ENCODE results near the gene ARHGAP22.
A peak's percentile ranks its signal among the peaks of the same experiment; 100 is the strongest.

The ARHGAP22 gene

DNA sequence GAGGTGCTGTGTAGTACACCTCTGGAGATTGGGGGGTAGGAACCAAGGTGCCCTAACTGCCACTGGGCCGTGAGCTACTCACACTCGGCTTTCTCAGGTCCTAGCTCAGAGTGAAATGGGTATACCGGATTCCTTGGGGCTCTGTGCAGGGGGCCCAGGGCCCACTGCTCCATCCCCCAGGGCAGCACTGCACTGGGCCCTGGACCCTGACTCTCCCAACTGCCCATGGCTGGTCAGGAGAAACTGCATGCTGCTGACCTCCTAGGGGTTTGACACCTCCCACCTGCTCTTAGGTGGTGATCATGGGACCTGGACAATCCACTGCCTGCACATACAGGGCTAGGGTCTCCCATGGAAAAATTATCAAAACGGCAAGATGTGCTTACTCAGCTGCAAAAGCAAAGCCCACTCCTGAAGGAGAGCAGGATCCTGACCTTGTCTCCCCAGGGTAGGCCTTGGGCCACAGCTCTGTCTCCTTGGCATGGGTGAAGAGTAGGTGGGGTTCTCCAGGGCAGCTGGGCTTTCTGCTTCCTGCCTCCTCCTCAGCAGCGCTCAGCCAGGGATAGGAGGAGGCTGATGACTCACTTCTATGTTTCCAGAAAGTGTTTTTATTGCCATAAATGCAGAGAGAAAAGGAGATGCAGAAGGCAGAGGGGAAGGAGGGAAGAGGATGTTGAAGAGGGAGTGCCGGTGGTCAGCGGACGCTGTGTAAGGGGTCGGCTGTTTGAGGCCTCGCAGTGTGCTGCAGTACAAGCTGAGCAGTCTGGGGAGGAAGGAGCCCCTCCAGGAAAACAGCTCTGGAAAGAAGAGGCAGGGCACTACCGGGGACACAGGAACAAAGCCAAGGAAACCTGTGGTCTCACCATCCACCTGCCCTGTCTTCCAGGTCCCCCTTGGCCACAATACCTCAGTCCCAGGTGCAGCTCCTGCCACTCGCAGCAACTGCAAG lies 107.8 kb downstream of the ARHGAP22 start:
- Mint-ChIP-seq H3K9me3 (no peaks in the 10 kb centered on the region), H3K36me3 (ENCODE audit: low read depth) (no peaks in the 10 kb centered on the region), H3K4me3 (no peak overlapping the region), H3K27ac (no peak overlapping the region), H3K4me1 (ENCODE audit: low read depth) (peaks cover 10% of the 10 kb centered on the region), H3K27me3 (ENCODE audit: low read depth) (peaks cover 9% of the 10 kb centered on the region)

DNA sequence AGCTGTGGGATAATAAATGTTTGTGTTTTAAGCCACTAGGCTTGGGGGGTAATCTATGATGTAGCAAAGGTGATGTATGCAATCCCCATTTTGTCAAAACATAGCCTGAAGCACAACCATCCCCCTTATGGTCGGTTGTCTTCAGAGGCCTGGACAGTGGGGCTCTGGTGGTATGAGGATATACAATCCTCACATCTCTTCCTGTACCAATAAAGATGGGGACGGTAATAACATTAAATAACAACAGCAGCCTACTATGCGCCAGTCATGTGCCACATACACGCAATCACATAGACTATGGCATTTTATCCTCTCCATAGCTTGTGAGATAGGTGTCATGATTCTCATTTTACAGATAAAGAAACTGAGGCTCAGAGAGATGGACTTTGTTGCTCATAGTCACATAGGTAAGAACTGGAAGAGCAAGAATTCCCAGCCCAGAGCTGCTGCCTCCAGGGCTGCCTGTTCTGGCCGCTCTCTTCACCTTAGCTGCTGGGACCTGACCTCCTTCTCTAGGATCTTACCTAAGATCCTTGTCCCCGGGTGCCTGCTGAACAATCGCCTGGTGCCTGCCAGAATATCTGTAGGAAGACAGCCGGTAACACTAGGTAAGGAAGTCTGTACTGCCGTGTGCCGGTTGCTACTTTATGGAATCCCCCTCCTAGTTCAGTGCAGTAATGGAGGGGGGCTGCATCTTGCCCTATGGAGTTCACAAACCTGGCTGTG lies 108.6 kb downstream of the ARHGAP22 start:
- Mint-ChIP-seq H3K27ac (no peak overlapping the region), H3K4me3 (no peak overlapping the region), H3K27me3 (ENCODE audit: low read depth) (peaks cover 9% of the 10 kb centered on the region), H3K4me1 (ENCODE audit: low read depth) (peaks cover 10% of the 10 kb centered on the region), H3K36me3 (ENCODE audit: low read depth) (no peaks in the 10 kb centered on the region), H3K9me3 (no peaks in the 10 kb centered on the region)

DNA sequence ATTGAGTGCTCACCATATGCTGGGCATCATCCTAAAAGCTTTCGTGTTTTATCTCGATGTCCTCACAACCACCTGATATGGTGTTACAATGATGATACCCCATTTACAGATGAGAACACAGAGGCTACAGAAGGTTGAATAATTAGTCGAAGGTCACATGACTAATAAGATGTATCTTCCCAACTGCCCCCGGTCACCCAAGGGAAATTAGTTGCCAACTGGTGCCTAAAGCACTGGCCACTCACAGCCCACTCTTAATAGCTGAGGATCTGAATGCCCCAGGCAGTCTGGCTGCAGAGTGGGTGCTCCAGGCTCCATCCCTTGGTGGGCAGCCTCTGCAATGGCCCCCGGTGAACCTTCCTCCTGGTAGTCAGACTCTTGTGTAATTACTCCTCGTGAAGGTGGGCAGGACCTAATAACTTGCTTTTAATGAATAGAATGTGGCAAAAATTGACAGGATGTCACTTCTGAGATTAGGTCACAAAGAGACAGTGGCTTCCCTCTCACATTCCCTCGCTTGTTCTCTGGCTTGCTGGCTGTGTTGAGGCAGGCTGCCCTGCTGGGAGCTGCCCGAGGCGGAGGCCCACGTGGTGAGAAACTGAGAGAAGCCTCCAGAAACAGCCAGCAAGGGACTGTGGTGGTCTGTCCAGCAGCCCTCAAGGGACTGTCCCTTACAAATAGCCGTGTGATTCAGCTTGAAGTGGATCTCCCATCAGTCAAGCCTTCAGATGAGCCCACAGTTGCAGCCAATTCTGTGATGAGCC lies 109.4 kb downstream of the ARHGAP22 start:
- Mint-ChIP-seq H3K27ac (no peak overlapping the region), H3K27me3 (ENCODE audit: low read depth) (peaks cover 9% of the 10 kb centered on the region), H3K36me3 (ENCODE audit: low read depth) (no peaks in the 10 kb centered on the region), H3K9me3 (no peaks in the 10 kb centered on the region), H3K4me3 (no peak overlapping the region), H3K4me1 (ENCODE audit: low read depth) (peaks cover 10% of the 10 kb centered on the region)

DNA sequence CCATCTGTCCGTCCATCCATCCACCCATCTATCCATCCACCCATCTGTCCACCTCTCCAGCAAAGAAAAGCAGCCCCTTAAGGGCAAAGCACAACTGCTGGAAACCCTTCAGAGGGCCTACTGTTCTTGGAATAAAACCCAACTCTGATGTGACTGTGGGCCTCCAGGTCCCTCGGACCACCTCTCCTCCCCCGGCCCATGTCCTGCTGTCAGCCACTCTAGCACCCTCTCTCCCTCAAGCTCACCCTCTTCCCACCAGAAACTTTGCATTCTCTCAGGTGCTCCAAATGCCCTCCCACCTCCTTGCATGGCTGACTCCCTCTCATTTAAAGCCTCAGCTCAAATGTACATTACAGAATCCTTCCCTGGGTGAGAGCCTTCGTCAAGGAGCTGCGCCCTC lies 110.3 kb downstream of the ARHGAP22 start:
- peaks cover 9% of the 10 kb centered on the region for H3K27me3 Mint-ChIP-seq (ENCODE audit: low read depth)
- H3K4me1 Mint-ChIP-seq (ENCODE audit: low read depth) = peaks cover 10% of the 10 kb centered on the region
- H3K9me3 Mint-ChIP-seq = no peaks in the 10 kb centered on the region
- peak overlapping the region; percentile 53 for H3K27ac Mint-ChIP-seq
- H3K4me3 Mint-ChIP-seq = no peak overlapping the region
- no peaks in the 10 kb centered on the region for H3K36me3 Mint-ChIP-seq (ENCODE audit: low read depth)

DNA sequence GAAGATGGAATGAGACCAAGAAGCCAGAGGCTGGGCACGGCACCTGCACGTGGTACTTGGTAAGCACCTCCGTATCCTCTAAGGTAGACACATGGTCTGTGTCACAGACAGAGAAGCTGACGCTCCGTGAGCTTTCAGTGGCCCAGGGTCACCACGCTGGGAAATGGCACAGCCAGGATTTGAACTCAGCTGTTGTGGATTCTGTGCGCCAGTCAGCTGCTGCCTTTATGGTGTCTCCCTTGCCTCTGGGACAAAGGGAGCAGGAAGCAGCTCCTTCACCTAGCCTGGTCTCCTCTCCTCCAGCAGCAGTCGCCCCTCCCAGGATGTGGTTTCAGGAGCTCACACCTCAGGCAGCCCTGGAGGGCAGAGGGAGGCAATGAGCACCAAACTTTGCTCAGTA lies 110.8 kb downstream of the ARHGAP22 start:
- H3K27me3 Mint-ChIP-seq (ENCODE audit: low read depth) = peaks cover 9% of the 10 kb centered on the region
- peaks cover 10% of the 10 kb centered on the region for H3K4me1 Mint-ChIP-seq (ENCODE audit: low read depth)
- no peak overlapping the region for H3K27ac Mint-ChIP-seq
- H3K36me3 Mint-ChIP-seq (ENCODE audit: low read depth) = no peaks in the 10 kb centered on the region
- H3K9me3 Mint-ChIP-seq = no peaks in the 10 kb centered on the region
- H3K4me3 Mint-ChIP-seq = no peak overlapping the region

DNA sequence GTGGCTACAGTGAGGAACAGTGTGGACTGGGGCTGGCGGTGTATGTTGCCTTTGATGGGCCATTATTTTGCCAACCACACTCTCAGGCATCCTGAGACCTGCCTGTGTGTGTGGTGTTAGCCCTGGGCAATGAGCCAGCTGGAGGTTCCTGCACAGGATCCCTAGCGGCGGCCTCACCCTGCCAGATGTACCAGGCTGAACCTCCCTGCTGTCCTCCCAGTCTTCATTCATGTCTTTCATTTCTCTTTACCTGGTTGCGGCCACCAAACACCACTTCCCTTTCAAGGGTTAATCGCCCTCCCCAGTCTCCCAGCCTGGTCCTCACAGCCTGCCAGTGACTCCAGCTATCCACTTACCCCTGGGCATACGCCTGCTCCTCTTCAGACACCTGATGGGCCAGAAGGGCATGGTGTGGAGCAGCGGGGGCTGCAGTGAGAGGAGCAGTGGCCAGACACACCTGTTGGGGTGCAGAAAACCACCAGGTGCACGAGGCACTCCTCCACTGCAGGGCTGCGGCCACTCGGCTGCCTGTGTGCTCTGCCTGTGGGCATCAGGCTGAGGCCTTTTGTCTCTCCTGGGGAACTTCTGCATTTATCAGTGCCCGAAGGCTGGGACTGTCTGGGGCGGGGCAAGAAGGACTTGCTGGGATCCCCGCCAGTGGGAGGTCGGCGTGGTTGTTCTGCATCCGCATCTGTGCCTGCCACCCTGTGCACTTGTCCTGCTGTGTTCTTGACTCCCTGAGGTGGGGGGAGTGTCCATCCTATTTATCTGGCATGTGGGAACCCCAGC lies 111.6 kb downstream of the ARHGAP22 start:
- no peak overlapping the region for H3K27ac Mint-ChIP-seq
- no peak overlapping the region for H3K4me3 Mint-ChIP-seq
- H3K36me3 Mint-ChIP-seq (ENCODE audit: low read depth) = no peaks in the 10 kb centered on the region
- peaks cover 10% of the 10 kb centered on the region for H3K4me1 Mint-ChIP-seq (ENCODE audit: low read depth)
- H3K9me3 Mint-ChIP-seq = no peaks in the 10 kb centered on the region
- peaks cover 9% of the 10 kb centered on the region for H3K27me3 Mint-ChIP-seq (ENCODE audit: low read depth)

DNA sequence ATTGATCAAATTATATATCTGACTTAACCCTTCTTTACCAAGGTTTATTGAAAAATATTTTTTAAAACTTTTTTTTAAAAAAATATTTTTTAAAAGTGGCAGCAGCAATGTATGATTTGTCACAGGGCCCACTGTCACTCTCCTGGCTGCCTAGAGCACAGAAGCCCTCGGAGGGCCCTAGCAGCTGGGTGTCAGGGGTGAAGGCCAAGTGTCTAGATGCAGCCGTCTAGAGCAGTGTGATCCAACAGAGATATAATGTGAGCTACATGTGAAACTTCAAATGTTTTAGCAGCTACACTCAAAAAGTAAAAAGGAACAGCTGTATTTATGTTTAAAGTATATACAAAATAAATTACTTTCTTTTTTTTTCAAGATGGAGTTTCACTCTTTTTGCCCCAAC lies 112.7 kb downstream of the ARHGAP22 start:
- no peak overlapping the region for H3K4me3 Mint-ChIP-seq
- H3K27ac Mint-ChIP-seq = no peak overlapping the region
- H3K27me3 Mint-ChIP-seq (ENCODE audit: low read depth) = peaks cover 10% of the 10 kb centered on the region
- no peaks in the 10 kb centered on the region for H3K36me3 Mint-ChIP-seq (ENCODE audit: low read depth)
- no peaks in the 10 kb centered on the region for H3K9me3 Mint-ChIP-seq
- peaks cover 10% of the 10 kb centered on the region for H3K4me1 Mint-ChIP-seq (ENCODE audit: low read depth)

DNA sequence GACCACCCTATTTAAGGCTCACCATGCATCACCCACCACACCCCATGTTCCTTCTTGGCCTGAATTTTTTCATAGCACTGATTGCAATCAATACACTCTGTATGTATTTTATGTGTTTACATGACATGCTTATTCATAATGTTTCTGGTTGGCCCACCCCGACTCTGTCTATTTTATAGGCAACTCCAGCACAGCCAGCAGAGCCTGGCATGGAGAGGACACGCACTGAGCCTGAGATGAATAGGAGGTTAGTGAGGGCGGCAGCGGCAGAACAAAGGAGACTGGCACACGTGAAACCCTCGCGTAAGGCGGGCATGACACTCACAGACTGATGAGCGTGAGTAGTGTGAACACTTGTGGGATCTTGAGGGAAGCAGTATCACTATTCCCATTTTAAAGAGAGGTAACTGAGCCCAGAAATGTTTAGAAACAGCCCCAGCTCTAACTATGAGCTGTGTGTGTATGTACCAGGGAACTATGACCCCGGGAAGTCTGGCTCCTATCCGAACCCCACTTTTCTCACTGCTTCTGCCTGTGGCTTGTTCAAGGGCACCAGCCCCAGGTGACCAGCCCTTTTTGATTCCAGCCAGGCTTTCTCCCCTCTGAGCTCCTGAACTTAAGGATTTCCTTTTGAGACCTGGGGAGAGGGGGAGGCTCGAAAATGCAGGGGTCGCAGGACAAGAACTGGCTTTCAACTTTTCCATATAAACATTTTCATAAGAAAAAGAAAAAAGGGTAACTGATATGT lies 113.3 kb downstream of the ARHGAP22 start:
- H3K4me1 Mint-ChIP-seq (ENCODE audit: low read depth) = peaks cover 10% of the 10 kb centered on the region
- H3K9me3 Mint-ChIP-seq = no peaks in the 10 kb centered on the region
- H3K27ac Mint-ChIP-seq = no peak overlapping the region
- H3K36me3 Mint-ChIP-seq (ENCODE audit: low read depth) = no peaks in the 10 kb centered on the region
- H3K27me3 Mint-ChIP-seq (ENCODE audit: low read depth) = peaks cover 15% of the 10 kb centered on the region
- no peak overlapping the region for H3K4me3 Mint-ChIP-seq

DNA sequence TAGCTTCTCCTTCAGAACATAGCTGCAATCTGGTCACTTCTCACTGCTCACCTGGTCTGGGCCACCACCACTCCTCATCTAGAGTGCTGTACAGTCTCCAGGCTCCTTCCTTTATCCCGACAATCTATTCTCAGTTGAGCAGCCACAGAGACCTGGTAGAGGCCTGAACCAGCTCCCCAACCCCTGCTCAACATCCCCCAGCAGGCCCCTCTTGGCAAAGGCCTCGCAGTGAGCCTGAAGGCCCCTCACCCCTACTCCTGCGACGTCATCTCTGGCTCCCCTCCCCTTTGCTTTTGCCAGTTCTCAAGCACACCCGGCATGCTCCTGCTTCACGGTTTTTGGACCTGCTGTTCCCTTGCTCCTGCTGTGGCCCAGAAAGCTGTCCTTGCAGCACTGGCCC lies 113.9 kb downstream of the ARHGAP22 start:
- peaks cover 10% of the 10 kb centered on the region for H3K4me1 Mint-ChIP-seq (ENCODE audit: low read depth)
- no peaks in the 10 kb centered on the region for H3K9me3 Mint-ChIP-seq
- H3K4me3 Mint-ChIP-seq = no peak overlapping the region
- no peaks in the 10 kb centered on the region for H3K36me3 Mint-ChIP-seq (ENCODE audit: low read depth)
- H3K27ac Mint-ChIP-seq = no peak overlapping the region
- H3K27me3 Mint-ChIP-seq (ENCODE audit: low read depth) = peaks cover 15% of the 10 kb centered on the region

DNA sequence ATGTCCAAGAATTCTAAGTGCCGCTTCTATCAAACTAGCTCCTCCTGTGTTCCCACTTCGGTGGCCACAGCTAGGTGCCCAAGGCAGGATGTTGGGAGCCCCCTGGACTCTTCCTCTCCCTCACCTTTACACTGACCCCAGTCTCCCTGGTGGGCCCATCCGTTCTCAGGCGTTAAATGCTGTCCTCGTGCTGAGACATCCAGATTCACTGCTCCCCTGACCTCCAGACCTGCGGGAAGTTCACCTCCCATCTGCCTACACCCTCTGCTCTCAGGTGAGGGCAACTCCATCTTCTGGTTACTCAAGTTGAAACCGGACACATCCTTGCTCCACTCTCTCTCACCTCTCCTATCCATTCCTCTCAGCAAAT lies 114.3 kb downstream of the ARHGAP22 start:
- Mint-ChIP-seq H3K9me3 (no peaks in the 10 kb centered on the region), H3K27me3 (ENCODE audit: low read depth) (peaks cover 15% of the 10 kb centered on the region), H3K36me3 (ENCODE audit: low read depth) (no peaks in the 10 kb centered on the region), H3K4me1 (ENCODE audit: low read depth) (peaks cover 10% of the 10 kb centered on the region), H3K27ac (no peak overlapping the region), H3K4me3 (no peak overlapping the region)

DNA sequence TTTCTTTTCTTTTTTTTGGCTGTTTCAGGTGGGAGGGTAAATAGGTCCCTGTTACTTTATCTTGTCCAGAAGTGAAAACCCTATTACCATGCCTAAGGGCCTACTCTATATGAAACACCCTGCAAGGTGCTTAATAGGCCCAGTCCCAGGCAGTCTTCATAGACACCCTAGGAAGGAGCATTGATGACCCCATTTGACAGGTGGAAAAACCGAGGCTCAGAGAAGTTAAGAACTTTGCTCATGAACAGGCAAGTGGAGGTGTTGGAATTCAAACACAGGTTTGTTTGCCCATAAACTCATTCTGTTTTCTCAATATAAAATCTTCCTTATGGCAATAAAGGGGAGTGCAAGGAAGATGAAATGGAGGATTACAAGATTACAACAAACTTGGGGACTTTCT lies 115.8 kb downstream of the ARHGAP22 start:
- H3K9me3 Mint-ChIP-seq = no peaks in the 10 kb centered on the region
- H3K36me3 Mint-ChIP-seq (ENCODE audit: low read depth) = no peaks in the 10 kb centered on the region
- H3K4me3 Mint-ChIP-seq = no peak overlapping the region
- H3K27ac Mint-ChIP-seq = no peak overlapping the region
- H3K4me1 Mint-ChIP-seq (ENCODE audit: low read depth) = peaks cover under 1% of the 10 kb centered on the region
- H3K27me3 Mint-ChIP-seq (ENCODE audit: low read depth) = peaks cover 13% of the 10 kb centered on the region

DNA sequence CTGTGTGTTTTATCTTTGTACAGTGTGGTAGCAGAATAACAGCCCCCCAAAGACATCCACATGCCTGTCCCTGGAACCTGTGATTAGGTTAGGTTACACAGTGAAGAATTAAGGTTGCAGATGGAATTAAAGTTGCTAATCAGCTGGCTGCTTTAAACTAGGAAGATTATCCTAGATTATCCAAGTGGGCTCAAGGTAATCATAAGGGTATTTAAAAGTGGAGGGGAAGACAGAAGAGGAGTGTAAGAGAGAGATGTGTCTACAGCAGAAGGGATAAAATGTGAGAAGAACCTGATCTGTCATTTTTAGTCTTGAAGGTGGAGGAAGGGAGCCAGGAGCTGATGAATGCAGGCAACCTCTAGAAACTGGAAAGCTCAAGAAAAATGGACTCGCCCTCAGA lies 117.6 kb downstream of the ARHGAP22 start:
- H3K9me3 Mint-ChIP-seq = no peaks in the 10 kb centered on the region
- H3K27ac Mint-ChIP-seq = no peak overlapping the region
- no peak overlapping the region for H3K4me3 Mint-ChIP-seq
- peaks cover 23% of the 10 kb centered on the region for H3K27me3 Mint-ChIP-seq (ENCODE audit: low read depth)
- no peaks in the 10 kb centered on the region for H3K36me3 Mint-ChIP-seq (ENCODE audit: low read depth)
- no peaks in the 10 kb centered on the region for H3K4me1 Mint-ChIP-seq (ENCODE audit: low read depth)

DNA sequence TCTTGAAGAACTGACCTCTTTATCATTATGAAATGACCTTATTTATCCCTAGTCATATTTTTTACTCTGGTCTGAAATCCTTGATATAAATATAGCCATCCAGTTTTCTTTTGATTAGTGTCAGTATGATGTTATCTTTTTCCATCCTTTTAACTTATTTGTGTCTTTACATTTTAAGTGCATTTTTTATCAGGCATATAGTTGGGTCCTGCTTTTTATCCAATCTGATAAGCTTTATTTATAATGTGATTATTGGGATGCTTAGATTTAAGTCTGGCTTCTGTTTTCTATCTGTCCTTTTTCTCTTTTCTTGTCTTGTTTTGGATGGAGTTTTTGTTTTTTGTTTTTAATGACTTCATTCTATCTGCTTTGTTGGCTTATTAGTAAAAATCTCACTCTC lies 119.2 kb downstream of the ARHGAP22 start:
- Mint-ChIP-seq H3K4me1 (ENCODE audit: low read depth) (no peaks in the 10 kb centered on the region), H3K36me3 (ENCODE audit: low read depth) (no peaks in the 10 kb centered on the region), H3K9me3 (no peaks in the 10 kb centered on the region), H3K27ac (no peak overlapping the region), H3K4me3 (no peak overlapping the region), H3K27me3 (ENCODE audit: low read depth) (peaks cover 23% of the 10 kb centered on the region)
